Hepatocyte (in vitro differentiated cells): ENCODE measurements around the gene C1orf198.

Experiments
- CTCF ChIP-seq: fragments of 200-600 bp; sonication (generic); IDR thresholded peaks from 2 replicates; pipeline ENCODE4 v1.5.1; 2016; ENCODE audit warnings: antibody characterized with exemption, mild to moderate bottlenecking; ENCODE audit not compliant: poor library complexity
- EZH2phosphoT487 ChIP-seq: fragments of 200-600 bp; sonication (generic); IDR thresholded peaks from one replicate; pipeline ENCODE4 v1.6.1; 2018; ENCODE audit warnings: antibody characterized with exemption, mild to moderate bottlenecking, low read depth, moderate library complexity; ENCODE audit not compliant: unreplicated experiment, severe bottlenecking

- TF ChIP-seq CTCF (no peak), EZH2phosphoT487 (no peak)
Measured at GRCh38 chr1:230857077-230857476, 11.2 kb downstream of the C1orf198 start.
